B cell (primary cell): Measurements from ENCODE around the gene NTSR2. TPM values are rescaled to one million over a fixed set of nuclear protein-coding genes. Genes with fewer than 3 reads are reported as not detected.

ENCODE experiments used
- ATAC-seq: fragments of 200-7000 bp; cut with Tn5 transposase; one replicate; pipeline ENCODE4 v1.10.0; 2021; ENCODE audit warnings: low read depth, mild to moderate bottlenecking, moderate number of reproducible peaks, moderate library complexity
- CTCF ChIA-PET: fragments of 350-600 bp; sonication (Branson Sonifier 250); formaldehyde crosslinking; loops from one replicate; lab custom pipeline; 2021; ENCODE audit warnings: antibody characterized with exemption, inconsistent platforms; lab: Charles Lee
- POLR2A ChIA-PET: fragments of 350-600 bp; sonication (Branson Sonifier 250); formaldehyde crosslinking; loops from one replicate; lab custom pipeline; 2021; ENCODE audit warnings: antibody characterized with exemption; lab: Charles Lee
- DNase-seq: peaks from one replicate; pipeline ENCODE4 v3.0.0; 2013
- H2AFZ ChIP-seq: 2 replicates; pipeline ENCODE4 v1.6.1; 2012; ENCODE audit warnings: mild to moderate bottlenecking, low read depth, low read length; ENCODE audit not compliant: insufficient read depth, poor library complexity, severe bottlenecking
- H3K27ac ChIP-seq, 2 donors: 1 replicate in 1 of 2; 2 replicates in 1 of 2; pipeline ENCODE4 v1.5.1; 2012 to 2013; ENCODE audit warnings: low read length in 2 of 2, mild to moderate bottlenecking in 2 of 2, moderate library complexity in 1 of 2
- H3K27me3 ChIP-seq, 4 experiments: fragments of 200-600 bp in 1 of 4; sonication (generic) in 1 of 4; replicated peaks in 1 of 4; 1 replicate in 2 of 4; 2 replicates in 2 of 4; pipeline versions ENCODE4 v1.6.1 to v1.7.0; 2013 to 2016; ENCODE audit warnings: low read length in 3 of 4, mild to moderate bottlenecking in 2 of 4, mixed read lengths in 1 of 4, moderate library complexity in 1 of 4; ENCODE audit not compliant: insufficient read depth in 4 of 4, control insufficient read depth in 3 of 4; ENCODE audit errors: control extremely low read depth in 1 of 4
- H3K36me3 ChIP-seq, 2 experiments: replicated peaks in 1 of 2; 1 replicate in 1 of 2; 2 replicates in 1 of 2; pipeline versions ENCODE4 v1.6.1 to v1.7.1; 2013; ENCODE audit warnings: low read length in 1 of 2; ENCODE audit not compliant: insufficient read depth in 2 of 2, control insufficient read depth in 1 of 2; ENCODE audit errors: control extremely low read depth in 1 of 2, extremely low read depth in 1 of 2
- H3K4me1 ChIP-seq, 2 donors: fragments of 200-600 bp in 1 of 2; sonication (generic) in 1 of 2; 1 replicate in 1 of 2; 2 replicates in 1 of 2; pipeline versions ENCODE4 v1.5.1 to v1.6.1; 2013 to 2017; ENCODE audit warnings: low read length in 2 of 2; ENCODE audit not compliant: control insufficient read depth in 2 of 2, insufficient read depth in 2 of 2
- H3K4me2 ChIP-seq: replicated peaks from 2 replicates; pipeline ENCODE3; 2012; ENCODE audit warnings: mild to moderate bottlenecking, low read depth, low read length; ENCODE audit not compliant: poor library complexity, severe bottlenecking
- H3K4me3 ChIP-seq, 5 experiments: fragments of 200-600 bp in 1 of 5; sonication (generic) in 1 of 5; 1 replicate in 3 of 5; 2 replicates in 2 of 5; pipeline versions ENCODE4 v1.5.1 to v1.7.0; 2011 to 2016; ENCODE audit warnings: low read length in 4 of 5, mild to moderate bottlenecking in 4 of 5, low read depth in 2 of 5, control low read depth in 1 of 5, moderate library complexity in 1 of 5; ENCODE audit not compliant: insufficient read depth in 1 of 5; ENCODE audit errors: control extremely low read depth in 1 of 5, extremely low read depth in 1 of 5
- H3K79me2 ChIP-seq: fragments of 200-600 bp; sonication (generic); one replicate; pipeline ENCODE4 v1.6.0; 2016; ENCODE audit warnings: low read length; ENCODE audit not compliant: control insufficient read depth, insufficient read depth
- H3K9ac ChIP-seq: fragments of 200-600 bp; sonication (generic); 2 replicates; pipeline ENCODE4 v1.6.1; 2017; ENCODE audit warnings: mild to moderate bottlenecking, low read length, moderate library complexity
- H3K9me3 ChIP-seq, 3 donors: one replicate each; pipeline versions ENCODE4 v1.6.1 to v1.7.1; 2013; ENCODE audit warnings: low read length in 2 of 3; ENCODE audit not compliant: control insufficient read depth in 2 of 3, insufficient read depth in 1 of 3; ENCODE audit errors: control extremely low read depth in 1 of 3
- H4K20me1 ChIP-seq: 2 replicates; pipeline ENCODE4 v1.6.0; 2012; ENCODE audit warnings: mild to moderate bottlenecking, low read length; ENCODE audit not compliant: insufficient read depth, control insufficient read depth, poor library complexity, severe bottlenecking
- H3K27ac Mint-ChIP-seq: one replicate; pipeline ENCODE4 v1.8.0; 2021; ENCODE audit warnings: mixed read lengths
- H3K27me3 Mint-ChIP-seq: one replicate; pipeline ENCODE4 v1.8.0; 2021; ENCODE audit warnings: mixed read lengths
- H3K4me1 Mint-ChIP-seq: one replicate; pipeline ENCODE4 v1.8.0; 2021; ENCODE audit warnings: mixed read lengths
- H3K4me3 Mint-ChIP-seq: one replicate; pipeline ENCODE4 v1.8.0; 2021; ENCODE audit warnings: mixed read lengths
- H3K9me3 Mint-ChIP-seq: one replicate; pipeline ENCODE4 v1.8.0; 2022; ENCODE audit warnings: mixed read lengths; ENCODE audit not compliant: insufficient read depth
- EZH2 ChIP-seq: IDR thresholded peaks from 2 replicates; pipeline ENCODE4 v1.6.1; 2012; ENCODE audit warnings: borderline replicate concordance, low read depth, mild to moderate bottlenecking, moderate library complexity, low read length; ENCODE audit not compliant: insufficient read depth, poor library complexity, severe bottlenecking
- WGBS: methylation state at CpG from one replicate; pipeline ENCODE4 v1.1.5; 2013; ENCODE audit warnings: missing lambda C conversion rate; ENCODE audit not compliant: insufficient coverage; 5-methylcytosine and 5-hydroxymethylcytosine counted together
- intact Hi-C: fragments of 100-400 bp; cut with micrococcal nuclease; formaldehyde crosslinking; loops from one replicate; pipeline ENCODE4 v1.10.0; 2022
- polyA plus RNA-seq: library from polyadenylated mRNA; depleted of rRNA; stranded (reverse); fragments of >200 nt; gene quantifications from 2 replicates; pipeline ENCODE4 v1.2.3, GENCODE V29; 2012
- total RNA-seq, 2 donors: library from RNA; stranded (reverse); fragments of 120-200 nt in 1 of 2; gene quantifications; 1 replicate in 1 of 2; 2 replicates in 1 of 2; pipeline versions ENCODE4 v1.2.3 to v1.2.4, GENCODE V29; 2013 to 2022
- TF ChIP-seq, protein P1 (sequence below): fragments of 200-600 bp; IDR thresholded peaks from one replicate; pipeline ENCODE4 v1.8.0; 2022; ENCODE audit warnings: antibody characterized with exemption, mild to moderate bottlenecking

The NTSR2 gene
- total and polyA plus RNA-seq, 2 donors (not counting 1 experiment from before 2014, with no cell fraction given): not detected

DNA sequence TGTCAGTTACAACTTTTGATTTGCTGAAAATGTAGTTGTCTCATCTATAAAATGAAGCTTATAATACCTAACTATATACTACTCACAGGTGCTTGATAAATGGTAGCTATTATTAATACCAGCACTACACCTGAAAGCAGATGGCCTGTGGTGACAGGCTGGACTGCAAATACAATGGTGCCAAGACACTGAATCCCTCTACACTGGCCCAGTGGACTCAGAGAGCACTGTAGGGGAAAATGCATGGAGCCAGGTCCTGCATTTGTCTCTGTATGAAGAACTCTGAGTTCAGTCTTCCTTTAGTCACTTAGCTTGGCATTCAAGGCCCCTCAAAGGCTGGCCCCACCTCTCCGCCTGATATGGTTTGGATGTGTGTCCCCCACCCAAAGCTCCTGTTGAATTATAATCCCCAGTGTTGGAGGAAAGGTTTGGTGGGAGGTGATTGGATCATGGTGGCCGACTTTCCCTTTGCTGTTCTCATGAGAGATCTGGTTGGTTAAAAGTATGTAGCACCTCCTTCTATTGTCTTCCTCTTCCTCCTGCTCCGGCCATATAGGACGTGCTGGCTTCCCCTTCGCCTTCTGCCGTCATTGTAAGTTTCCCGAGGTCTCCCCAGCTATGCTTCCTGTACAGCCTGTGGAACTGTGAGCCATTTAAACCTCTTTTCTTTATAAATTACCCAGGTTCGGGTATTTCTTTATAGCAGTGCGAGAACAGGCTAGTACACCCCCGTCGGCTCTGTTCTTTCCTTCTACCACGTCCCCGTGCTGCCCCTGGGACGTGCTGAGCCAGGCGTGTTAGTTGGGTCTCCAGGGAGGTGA, 11.1 kb upstream of the NTSR2 start:
- ChIA-PET POLR2A (no interaction called here), CTCF (interaction anchor here (1.1 to 1.6 kb wide), 4 partner anchors 8 to 548 kb away, joined by 3 to 6 read pairs (median 4); a partner anchor contains a TSS)
- H3K4me3 ChIP-seq: no peak overlapping the region
- H3K27me3 ChIP-seq: peaks cover 0 to 27% (median 0%) of the 10 kb centered on the region in 4 experiments
- H3K79me2 ChIP-seq: no peaks in the 10 kb centered on the region
- H3K27ac ChIP-seq: no peak overlapping the region
- DNase-seq (no peak), ATAC-seq (no peak)
- Mint-ChIP-seq H3K9me3 (no peaks in the 10 kb centered on the region), H3K4me1 (no peaks in the 10 kb centered on the region), H3K4me3 (no peak overlapping the region), H3K27ac (no peak overlapping the region), H3K27me3 (peaks cover 48% of the 10 kb centered on the region)
- H3K9me3 ChIP-seq: peaks cover 0 to 11% (median 0%) of the 10 kb centered on the region in 3 donors
- no peaks in the 10 kb centered on the region for H3K36me3 ChIP-seq
- H3K4me2 ChIP-seq: no peak overlapping the region
- 93% methylated on average over 12 of the region's 15 CpGs for WGBS
- intact Hi-C loops: no loop called here
- no peaks in the 10 kb centered on the region for H4K20me1 ChIP-seq
- no peaks in the 10 kb centered on the region for H3K4me1 ChIP-seq
- no peak overlapping the region for H3K9ac ChIP-seq
- TF ChIP-seq, protein P1, sequence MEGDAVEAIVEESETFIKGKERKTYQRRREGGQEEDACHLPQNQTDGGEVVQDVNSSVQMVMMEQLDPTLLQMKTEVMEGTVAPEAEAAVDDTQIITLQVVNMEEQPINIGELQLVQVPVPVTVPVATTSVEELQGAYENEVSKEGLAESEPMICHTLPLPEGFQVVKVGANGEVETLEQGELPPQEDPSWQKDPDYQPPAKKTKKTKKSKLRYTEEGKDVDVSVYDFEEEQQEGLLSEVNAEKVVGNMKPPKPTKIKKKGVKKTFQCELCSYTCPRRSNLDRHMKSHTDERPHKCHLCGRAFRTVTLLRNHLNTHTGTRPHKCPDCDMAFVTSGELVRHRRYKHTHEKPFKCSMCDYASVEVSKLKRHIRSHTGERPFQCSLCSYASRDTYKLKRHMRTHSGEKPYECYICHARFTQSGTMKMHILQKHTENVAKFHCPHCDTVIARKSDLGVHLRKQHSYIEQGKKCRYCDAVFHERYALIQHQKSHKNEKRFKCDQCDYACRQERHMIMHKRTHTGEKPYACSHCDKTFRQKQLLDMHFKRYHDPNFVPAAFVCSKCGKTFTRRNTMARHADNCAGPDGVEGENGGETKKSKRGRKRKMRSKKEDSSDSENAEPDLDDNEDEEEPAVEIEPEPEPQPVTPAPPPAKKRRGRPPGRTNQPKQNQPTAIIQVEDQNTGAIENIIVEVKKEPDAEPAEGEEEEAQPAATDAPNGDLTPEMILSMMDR: no peak
- no peak for TF ChIP-seq EZH2
- no peak overlapping the region for H2AFZ ChIP-seq
